Activated CD8-positive, alpha-beta T cell treated with anti-CD3 and anti-CD28 coated beads for 36 hours (primary cell): Measurements from ENCODE around the gene GPN3. TPM values are rescaled to one million over a fixed set of nuclear protein-coding genes. Genes with fewer than 3 reads are reported as not detected.
"Not testable (repeated sequence)": the region's sequence is repeated elsewhere in the genome, so short reads cannot be mapped to it uniquely, and the experiment has no call there.

ENCODE experiments used
- ATAC-seq: fragments of 200-7000 bp; cut with Tn5 transposase; one replicate; pipeline ENCODE4 v1.10.0; 2021; ENCODE audit warnings: mild to moderate bottlenecking, moderate library complexity
- CTCF ChIA-PET: fragments of 350-600 bp; sonication (Branson Sonifier 250); formaldehyde crosslinking; loops from one replicate; lab custom pipeline; 2021; ENCODE audit warnings: antibody characterized with exemption; lab: Charles Lee
- POLR2A ChIA-PET: fragments of 350-600 bp; sonication (Branson Sonifier 250); formaldehyde crosslinking; loops from one replicate; lab custom pipeline; 2021; ENCODE audit warnings: antibody characterized with exemption; lab: Charles Lee
- DNase-seq: peaks from one replicate; pipeline ENCODE4 v3.0.0-alpha.2; 2020
- H3K27ac Mint-ChIP-seq: one replicate; pipeline ENCODE4 v1.8.0; 2021; ENCODE audit warnings: mild to moderate bottlenecking, mixed read lengths
- H3K27me3 Mint-ChIP-seq: one replicate; pipeline ENCODE4 v1.8.0; 2021; ENCODE audit warnings: mixed read lengths
- H3K36me3 Mint-ChIP-seq: one replicate; pipeline ENCODE4 v1.8.0; 2021; ENCODE audit warnings: low read depth, mixed read lengths
- H3K4me1 Mint-ChIP-seq: one replicate; pipeline ENCODE4 v1.8.0; 2021; ENCODE audit warnings: low read depth, mixed read lengths
- H3K4me3 Mint-ChIP-seq: one replicate; pipeline ENCODE4 v1.8.0; 2021; ENCODE audit warnings: mild to moderate bottlenecking, moderate library complexity, mixed read lengths
- H3K9me3 Mint-ChIP-seq: one replicate; pipeline ENCODE4 v1.8.0; 2021; ENCODE audit warnings: mixed read lengths
- CTCF ChIP-seq: fragments of 200-600 bp; IDR thresholded peaks from one replicate; pipeline ENCODE4 v1.8.0; 2022; ENCODE audit warnings: antibody characterized with exemption, mild to moderate bottlenecking
- intact Hi-C: fragments of 100-400 bp; cut with micrococcal nuclease; formaldehyde crosslinking; loops from one replicate; pipeline ENCODE4 v1.10.0; 2022
- total RNA-seq, 2 experiments: library from RNA; stranded (reverse); gene quantifications; one replicate each; pipeline ENCODE4 v1.2.3, GENCODE V29; 2021

GPN3 gene
- total RNA-seq, 2 experiments from 2014 or later = 69.1 TPM

- no peak for TF ChIP-seq CTCF
- DNase-seq (no peak), ATAC-seq (no peak)
- Mint-ChIP-seq H3K9me3 (no peaks in the 10 kb centered on the region), H3K27me3 (no peaks in the 10 kb centered on the region), H3K4me3 (no peak overlapping the region), H3K4me1 (no peaks in the 10 kb centered on the region), H3K27ac (no peak overlapping the region), H3K36me3 (no peaks in the 10 kb centered on the region)
- intact Hi-C loops = no loop called here
- CTCF ChIA-PET = interaction anchor here (0.6 to 3.6 kb wide), 2 partner anchors 9 to 1230 kb away, joined by 3 to 33 read pairs; no protein-coding TSS in a partner anchor
- POLR2A ChIA-PET = no interaction called here
Measured at GRCh38 chr12:110421701-110422100, 46.4 kb downstream of the GPN3 start.

GRCh38 chr12:110421159-110421661 is 46.8 kb downstream of the GPN3 start:
- intact Hi-C loops = no loop called here
- no peak overlapping the region for H3K4me3 Mint-ChIP-seq
- CTCF ChIA-PET = interaction anchor here (0.6 to 3.6 kb wide), 3 partner anchors 10 to 1231 kb away, joined by 3 to 33 read pairs (median 3); no protein-coding TSS in a partner anchor
- H3K4me1 Mint-ChIP-seq = no peaks in the 10 kb centered on the region
- no peak for TF ChIP-seq CTCF
- H3K9me3 Mint-ChIP-seq = no peaks in the 10 kb centered on the region
- no peak overlapping the region for H3K27ac Mint-ChIP-seq
- H3K36me3 Mint-ChIP-seq = no peaks in the 10 kb centered on the region
- no peaks in the 10 kb centered on the region for H3K27me3 Mint-ChIP-seq
- DNase-seq (no peak), ATAC-seq (no peak)
- POLR2A ChIA-PET = no interaction called here

- H3K9me3 Mint-ChIP-seq, H3K27ac Mint-ChIP-seq, intact Hi-C loops, H3K36me3 Mint-ChIP-seq, H3K4me1 Mint-ChIP-seq, DNase-seq, ATAC-seq, POLR2A ChIA-PET, H3K27me3 Mint-ChIP-seq, H3K4me3 Mint-ChIP-seq: not testable (repeated sequence)
- CTCF ChIA-PET = interaction anchor here (1.2 to 3.6 kb wide), 2 partner anchors 10 to 315 kb away, joined by 3 to 33 read pairs; no protein-coding TSS in a partner anchor
Measured at GRCh38 chr12:110420644-110421043, 47.4 kb downstream of the GPN3 start.

DNA sequence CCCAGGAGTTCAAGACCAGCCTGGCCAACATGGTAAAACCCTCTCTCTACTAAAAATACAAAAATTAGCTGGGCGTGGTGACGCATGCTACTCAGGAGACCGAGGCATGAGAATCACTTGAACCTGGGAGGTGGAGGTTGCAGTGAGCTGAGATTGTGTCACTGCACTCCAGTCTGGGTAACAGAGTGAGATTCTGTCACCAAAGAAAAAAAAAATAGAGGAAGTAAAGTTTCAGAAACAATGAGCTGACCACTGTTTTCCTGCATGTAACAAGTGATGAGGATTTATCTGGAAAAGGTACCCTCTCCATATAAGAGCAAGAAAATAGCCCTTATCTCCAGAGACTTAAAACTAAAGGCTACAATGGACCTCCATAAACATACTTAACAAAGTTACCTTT is 50.9 kb downstream of the GPN3 start:
- DNase-seq, H3K27ac Mint-ChIP-seq, H3K4me3 Mint-ChIP-seq, H3K36me3 Mint-ChIP-seq, ATAC-seq, H3K27me3 Mint-ChIP-seq, intact Hi-C loops, H3K9me3 Mint-ChIP-seq, H3K4me1 Mint-ChIP-seq: not testable (repeated sequence)
- ChIA-PET POLR2A (interaction anchor here (0.6 to 1.2 kb wide), 2 partner anchors 15 to 19 kb away, joined by 3 to 7 read pairs; no protein-coding TSS in a partner anchor), CTCF (interaction anchor here (1.6 to 1.8 kb wide), 2 partner anchors 14 to 30 kb away, joined by 4 to 8 read pairs; no protein-coding TSS in a partner anchor)

DNA sequence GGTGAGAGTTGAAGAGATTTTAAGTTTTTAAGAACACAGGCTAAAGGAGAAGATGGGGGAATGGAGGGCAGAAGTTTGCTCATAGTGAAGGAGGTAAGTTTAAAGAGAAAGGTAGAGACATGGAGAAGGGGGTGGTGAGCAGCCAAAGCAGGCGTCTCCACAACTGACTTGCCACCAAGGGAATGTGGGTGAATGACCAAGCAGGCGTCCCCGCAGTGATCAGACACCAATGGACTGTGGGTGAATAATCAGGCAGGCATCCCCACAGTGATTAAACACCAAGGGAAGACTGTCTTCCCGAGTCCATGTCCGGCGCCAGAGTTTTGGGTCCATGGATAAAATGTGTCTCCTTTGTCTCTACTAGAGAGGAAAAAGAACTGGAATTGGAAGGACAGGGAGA is 58.0 kb downstream of the GPN3 start:
- DNase-seq, H3K36me3 Mint-ChIP-seq, H3K4me3 Mint-ChIP-seq, intact Hi-C loops, CTCF ChIA-PET, ATAC-seq, H3K27me3 Mint-ChIP-seq, H3K4me1 Mint-ChIP-seq, H3K9me3 Mint-ChIP-seq, POLR2A ChIA-PET, H3K27ac Mint-ChIP-seq: not testable (repeated sequence)

- intact Hi-C loops, H3K4me3 Mint-ChIP-seq: not testable (repeated sequence)
Measured at GRCh38 chr12:110405126-110405662, 62.9 kb downstream of the GPN3 start.

More at GRCh38 chr12:110405126-110405662, 62.9 kb downstream of the GPN3 start:
- ChIA-PET CTCF (interaction anchor here (0.8 to 3.8 kb wide), 2 partner anchors 26 to 45 kb away, joined by 3 to 20 read pairs; partner anchors contain the start of gene ARPC3), POLR2A (interaction anchor here (1.1 kb wide), 1 partner anchor 45 kb away, joined by 3 read pairs; the partner anchor contains the start of gene ARPC3)
- not testable (repeated sequence) for H3K9me3 Mint-ChIP-seq, H3K27ac Mint-ChIP-seq, H3K27me3 Mint-ChIP-seq, ATAC-seq, DNase-seq
- Mint-ChIP-seq H3K36me3 (peaks cover 16% of the 10 kb centered on the region), H3K4me1 (peaks cover 17% of the 10 kb centered on the region)
